ENCODE measurements around the gene WDR70. TPM values are rescaled to one million over a fixed set of nuclear protein-coding genes. Genes with fewer than 3 reads are reported as not detected.

WDR70 gene
- total RNA-seq, 2 experiments from 2014 or later, result 24.5 to 34.6 TPM

GRCh38 chr5:37786862-37787519 lies 407.9 kb downstream of the WDR70 start:
- TF ChIP-seq CTCF (IDR thresholded peaks at IDR 0.05), result no peak
- Mint-ChIP-seq H3K4me3 (no peak overlapping the region), H3K36me3 (ENCODE audit: low read depth) (no peaks in the 10 kb centered on the region), H3K4me1 (ENCODE audit: low read depth) (no peaks in the 10 kb centered on the region), H3K27me3 (peaks cover 21% of the 10 kb centered on the region), H3K9me3 (peaks cover 8% of the 10 kb centered on the region), H3K27ac (no peak overlapping the region)
- H3K27me3 ChIP-seq (ENCODE audit: control insufficient read depth in 1 of 2, insufficient read depth in 2 of 2, low read length in 2 of 2), result no peaks in the 10 kb centered on the region
- intact Hi-C loops (cut with DNase I, micrococcal nuclease), result no loop called here
- no peak for DNase-seq
- ChIA-PET POLR2A (no interaction called here), CTCF (no interaction called here)
- ATAC-seq (ENCODE audit: poor library complexity), result no peak
- no peaks in the 10 kb centered on the region for H3K4me1 ChIP-seq (ENCODE audit: insufficient read depth, low read length)
- H3K9me3 ChIP-seq (ENCODE audit: control insufficient read depth in 1 of 2, insufficient read depth in 1 of 2, low read length in 2 of 2), result peaks cover 0 to 6% of the 10 kb centered on the region in 2 experiments
- no peak overlapping the region for H3K27ac ChIP-seq (ENCODE audit: low read depth in 1 of 2, low read length in 2 of 2)
- H3K4me3 ChIP-seq (ENCODE audit: low read length), result no peak overlapping the region
- no peaks in the 10 kb centered on the region for H3K36me3 ChIP-seq (ENCODE audit: insufficient read depth, low read length)

GRCh38 chr5:37787742-37788141 lies 408.6 kb downstream of the WDR70 start:
- no peaks in the 10 kb centered on the region for H3K36me3 ChIP-seq (ENCODE audit: insufficient read depth, low read length)
- ATAC-seq (ENCODE audit: poor library complexity) (no peak), DNase-seq (no peak)
- no peak overlapping the region for H3K27ac ChIP-seq (ENCODE audit: low read depth in 1 of 2, low read length in 2 of 2)
- CTCF ChIA-PET, result no interaction called here
- Mint-ChIP-seq H3K9me3 (peaks cover 8% of the 10 kb centered on the region), H3K27ac (no peak overlapping the region), H3K27me3 (peaks cover 21% of the 10 kb centered on the region), H3K4me1 (ENCODE audit: low read depth) (no peaks in the 10 kb centered on the region), H3K36me3 (ENCODE audit: low read depth) (no peaks in the 10 kb centered on the region), H3K4me3 (no peak overlapping the region)
- H3K4me1 ChIP-seq (ENCODE audit: insufficient read depth, low read length), result no peaks in the 10 kb centered on the region
- POLR2A ChIA-PET, result no interaction called here
- no peaks in the 10 kb centered on the region for H3K27me3 ChIP-seq (ENCODE audit: control insufficient read depth in 1 of 2, insufficient read depth in 2 of 2, low read length in 2 of 2)
- TF ChIP-seq CTCF (IDR thresholded peaks at IDR 0.05), result no peak
- H3K4me3 ChIP-seq (ENCODE audit: low read length), result no peak overlapping the region
- H3K9me3 ChIP-seq (ENCODE audit: control insufficient read depth in 1 of 2, insufficient read depth in 1 of 2, low read length in 2 of 2), result peaks cover 0 to 6% of the 10 kb centered on the region in 2 experiments
- intact Hi-C loops (cut with DNase I, micrococcal nuclease), result no loop called here

- H3K27me3 Mint-ChIP-seq, result peaks cover 20% of the 10 kb centered on the region
- ChIA-PET POLR2A (no interaction called here), CTCF (no interaction called here)
These were observed 410.9 kb downstream of the WDR70 start for GRCh38 chr5:37789991-37790390.

More at GRCh38 chr5:37789991-37790390, 410.9 kb downstream of the WDR70 start:
- H3K27ac ChIP-seq (ENCODE audit: low read depth in 1 of 2, low read length in 2 of 2), result no peak overlapping the region
- H3K4me1 ChIP-seq (ENCODE audit: insufficient read depth, low read length), result no peaks in the 10 kb centered on the region
- ATAC-seq (ENCODE audit: poor library complexity) (no peak), DNase-seq (no peak)
- H3K9me3 ChIP-seq (ENCODE audit: control insufficient read depth in 1 of 2, insufficient read depth in 1 of 2, low read length in 2 of 2), result peaks cover 0 to 9% of the 10 kb centered on the region in 2 experiments
- H3K9me3 Mint-ChIP-seq, result peaks cover 12% of the 10 kb centered on the region
- no peak overlapping the region for H3K4me3 Mint-ChIP-seq
- intact Hi-C loops (cut with DNase I, micrococcal nuclease), result no loop called here
- no peaks in the 10 kb centered on the region for H3K36me3 ChIP-seq (ENCODE audit: insufficient read depth, low read length)
- TF ChIP-seq CTCF (IDR thresholded peaks at IDR 0.05), result no peak
- H3K36me3 Mint-ChIP-seq (ENCODE audit: low read depth), result no peaks in the 10 kb centered on the region
- no peaks in the 10 kb centered on the region for H3K4me1 Mint-ChIP-seq (ENCODE audit: low read depth)
- H3K27ac Mint-ChIP-seq, result no peak overlapping the region
- H3K27me3 ChIP-seq (ENCODE audit: control insufficient read depth in 1 of 2, insufficient read depth in 2 of 2, low read length in 2 of 2), result no peaks in the 10 kb centered on the region
- no peak overlapping the region for H3K4me3 ChIP-seq (ENCODE audit: low read length)
